Tongue (tissue), 2 donors: ENCODE measurements around the gene PCNX2. TPM values are rescaled to one million over a fixed set of nuclear protein-coding genes. Genes with fewer than 3 reads are reported as not detected.
"Not testable (repeated sequence)": the region's sequence is repeated elsewhere in the genome, so short reads cannot be mapped to it uniquely, and the experiment has no call there.

Source experiments
- DNase-seq: peaks from one replicate; pipeline ENCODE4 v3.0.0-alpha.2; 2015
- total RNA-seq: library from RNA; depleted of rRNA; stranded (reverse); fragments of >200 nt; gene quantifications from one replicate; pipeline ENCODE4 v1.2.3, GENCODE V29; 2014

Gene PCNX2
- total RNA-seq, 1 donor from 2014 or later: 15.8 TPM

- DNase-seq: no peak
Measured at GRCh38 chr1:233158322-233158721, 137.2 kb downstream of the PCNX2 start.

- DNase-seq: no peak
Measured at GRCh38 chr1:233157245-233157644, 138.3 kb downstream of the PCNX2 start.

GRCh38 chr1:233151861-233152260 lies 143.7 kb downstream of the PCNX2 start:
- no peak for DNase-seq

GRCh38 chr1:233144434-233144833 lies 151.1 kb downstream of the PCNX2 start:
- no peak for DNase-seq

- no peak for DNase-seq
Measured at GRCh38 chr1:233143241-233143640, 152.3 kb downstream of the PCNX2 start.

- DNase-seq: peak; percentile 30
Measured at GRCh38 chr1:233140974-233141373, 154.6 kb downstream of the PCNX2 start.

- DNase-seq: no peak
Measured at GRCh38 chr1:233140499-233140898, 155.0 kb downstream of the PCNX2 start.

- no peak for DNase-seq
Measured at GRCh38 chr1:233138788-233139585, 156.5 kb downstream of the PCNX2 start.

GRCh38 chr1:233135833-233136232 lies 159.7 kb downstream of the PCNX2 start:
- DNase-seq: no peak

- DNase-seq: no peak
Measured at GRCh38 chr1:233132445-233132844, 163.1 kb downstream of the PCNX2 start.

GRCh38 chr1:233129031-233129430 lies 166.5 kb downstream of the PCNX2 start:
- DNase-seq: not testable (repeated sequence)

GRCh38 chr1:233127157-233127556 lies 168.4 kb downstream of the PCNX2 start:
- DNase-seq: no peak

GRCh38 chr1:233122779-233123178 lies 172.7 kb downstream of the PCNX2 start:
- DNase-seq: no peak

- no peak for DNase-seq
Measured at GRCh38 chr1:233121947-233122559, 173.5 kb downstream of the PCNX2 start.

- DNase-seq: no peak
Measured at GRCh38 chr1:233114860-233115259, 180.7 kb downstream of the PCNX2 start.

- DNase-seq: no peak
Measured at GRCh38 chr1:233114159-233114558, 181.4 kb downstream of the PCNX2 start.

- DNase-seq: peak; percentile 67
Measured at GRCh38 chr1:233113009-233113879, 182.3 kb downstream of the PCNX2 start.

- DNase-seq: no peak
Measured at GRCh38 chr1:233112186-233113008, 183.1 kb downstream of the PCNX2 start.

- no peak for DNase-seq
Measured at GRCh38 chr1:233111731-233112130, 183.8 kb downstream of the PCNX2 start.

GRCh38 chr1:233109096-233109495 lies 186.4 kb downstream of the PCNX2 start:
- no peak for DNase-seq

- DNase-seq: not testable (repeated sequence)
Measured at GRCh38 chr1:233107716-233108130, 187.8 kb downstream of the PCNX2 start.

- no peak for DNase-seq
Measured at GRCh38 chr1:233107130-233107660, 188.3 kb downstream of the PCNX2 start.
